Measurements from ENCODE around the gene WIZ.
"Not testable (repeated sequence)": the region's sequence is repeated elsewhere in the genome, so short reads cannot be mapped to it uniquely, and the experiment has no call there.

The WIZ gene

DNA sequence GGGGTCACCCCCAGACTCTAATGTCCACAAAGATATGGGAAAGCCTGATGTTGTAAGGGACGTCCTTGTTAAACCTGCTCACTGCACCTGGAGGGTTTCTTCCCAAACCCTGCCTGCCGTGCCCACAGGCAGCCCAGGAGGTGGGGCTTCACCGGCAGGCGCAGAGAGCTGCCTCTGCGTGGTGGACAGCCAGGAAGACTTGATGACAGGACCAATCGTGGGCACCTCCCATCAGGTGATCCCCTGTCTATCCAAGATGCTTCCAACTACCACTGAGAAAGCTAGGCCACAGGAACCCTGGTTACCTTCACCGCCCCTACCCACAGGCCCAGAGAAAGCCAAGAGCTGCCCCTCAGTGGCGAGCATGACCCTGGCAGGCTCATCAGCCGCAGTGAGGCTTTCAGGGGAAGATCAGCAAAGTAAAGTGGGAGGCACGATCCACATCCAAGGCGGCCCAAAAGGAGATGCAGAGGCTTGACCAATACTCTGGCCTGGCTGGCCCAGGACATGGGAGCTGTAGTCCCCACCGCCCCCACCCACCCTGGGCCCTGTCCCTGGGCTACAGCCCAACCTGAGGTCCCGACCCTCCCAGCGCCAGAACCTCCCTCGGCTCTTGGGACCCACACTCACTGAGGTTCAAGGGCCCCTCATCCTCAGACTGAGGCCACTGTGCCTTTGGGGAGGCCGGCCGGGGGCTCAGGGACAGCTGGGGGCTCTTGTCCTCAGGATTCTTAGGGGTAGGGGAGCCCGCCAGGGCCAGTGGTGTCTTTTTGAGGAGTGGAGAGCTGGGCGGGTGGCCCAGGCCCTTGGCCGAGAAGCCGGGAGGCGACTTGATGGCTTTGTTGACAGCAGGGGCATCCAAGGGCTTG is 20.6 kb downstream of the WIZ start:
- no peak for DNase-seq

DNA sequence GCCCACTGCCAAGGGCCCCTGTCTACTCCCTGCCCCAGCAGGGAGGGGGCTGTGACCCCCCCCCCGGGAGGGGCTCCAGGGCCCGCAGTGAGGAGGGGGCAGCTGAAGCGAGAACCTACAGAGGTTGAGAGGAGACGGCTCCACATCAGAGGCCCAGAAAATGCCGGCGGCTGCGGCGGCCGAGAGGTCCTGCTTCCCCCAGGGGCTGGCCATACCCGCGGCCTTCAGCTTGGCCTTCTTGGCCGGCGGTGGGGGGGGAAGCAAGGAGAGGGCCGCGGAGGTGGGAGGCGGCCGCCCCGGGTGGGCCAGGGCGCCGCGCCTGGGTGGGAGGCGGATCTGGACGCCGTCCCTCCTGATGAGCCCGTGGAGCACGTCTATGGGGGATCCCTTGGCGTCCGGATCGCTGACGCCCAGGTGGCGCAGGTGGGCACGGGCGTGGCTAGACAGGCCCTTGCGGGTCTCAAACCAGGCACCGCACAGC is 21.7 kb downstream of the WIZ start:
- no peak for DNase-seq

- DNase-seq, result no peak
These were observed 22.4 kb downstream of the WIZ start for GRCh38 chr19:15427350-15427700.

DNA sequence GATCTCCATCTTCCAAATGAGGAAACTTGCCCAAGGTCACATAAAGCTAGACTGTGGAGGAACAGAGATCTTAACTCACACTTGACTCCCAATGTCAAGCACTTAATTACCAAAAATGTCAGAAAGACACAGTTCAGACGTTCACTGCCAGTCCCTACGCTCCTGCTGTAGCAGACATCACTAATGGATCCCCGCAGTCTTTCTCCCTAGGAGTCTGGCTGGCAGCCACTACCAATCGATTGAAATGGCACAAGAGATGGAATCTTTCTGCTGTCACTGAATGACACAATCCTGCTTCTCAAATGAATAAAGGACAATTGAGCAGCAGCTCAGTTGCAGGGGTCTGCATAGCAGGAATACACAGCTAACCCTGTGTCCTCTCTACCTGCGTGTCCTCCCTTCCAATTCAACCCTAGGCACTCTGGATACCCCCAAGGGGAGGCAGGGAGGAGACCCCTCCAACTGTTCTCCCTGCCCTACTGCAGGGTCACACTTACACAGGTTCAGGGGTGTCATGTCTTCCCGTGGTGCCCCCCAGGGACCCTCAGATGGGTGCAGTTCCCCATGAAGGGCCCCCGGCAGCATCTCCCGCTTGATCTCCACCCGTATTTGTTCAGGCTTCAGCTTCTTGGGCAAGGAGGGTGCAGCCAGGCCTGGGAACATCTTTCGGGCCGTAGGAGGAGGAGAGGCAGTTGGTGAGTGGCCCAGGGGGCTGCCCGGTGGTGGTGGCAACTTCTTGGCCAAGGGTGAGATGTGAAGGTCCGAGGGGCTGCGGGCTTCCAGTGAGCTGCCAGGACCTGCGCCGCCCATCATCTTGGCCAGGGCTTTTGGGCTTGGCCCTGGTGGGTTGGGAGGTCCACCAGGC is 23.0 kb downstream of the WIZ start:
- no peak for DNase-seq

DNA sequence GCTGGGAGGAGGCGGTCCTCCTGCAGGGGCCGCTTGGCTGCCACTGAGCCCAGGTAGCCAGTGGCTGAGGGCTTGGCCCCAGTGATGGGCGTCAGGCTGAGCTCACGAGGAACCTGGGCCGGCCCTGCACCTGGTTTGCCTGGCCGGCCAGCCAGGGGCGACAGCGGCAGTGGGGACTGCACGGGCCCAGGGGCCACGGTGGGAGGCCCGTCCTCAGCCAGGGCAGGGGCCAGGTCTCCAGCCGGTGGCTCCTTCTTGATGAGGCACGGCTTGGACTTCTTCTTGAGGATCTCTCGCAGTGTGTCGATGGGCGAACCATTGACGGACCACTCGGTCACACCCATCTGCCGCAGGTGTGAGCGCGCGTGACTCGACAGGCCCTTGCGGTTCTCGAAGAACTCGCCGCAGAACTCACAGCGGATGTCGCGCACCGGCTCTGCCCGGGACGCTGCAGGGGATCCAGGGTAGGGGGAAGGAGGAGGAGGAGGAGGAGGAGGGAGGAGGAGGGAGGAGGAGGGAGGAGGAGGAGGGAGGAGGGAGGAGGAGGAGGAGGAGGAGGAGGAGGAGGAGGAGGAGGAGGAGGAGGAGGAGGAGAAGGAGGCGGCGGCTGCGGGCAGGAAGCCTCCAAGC is 24.3 kb downstream of the WIZ start:
- DNase-seq, result no peak

DNA sequence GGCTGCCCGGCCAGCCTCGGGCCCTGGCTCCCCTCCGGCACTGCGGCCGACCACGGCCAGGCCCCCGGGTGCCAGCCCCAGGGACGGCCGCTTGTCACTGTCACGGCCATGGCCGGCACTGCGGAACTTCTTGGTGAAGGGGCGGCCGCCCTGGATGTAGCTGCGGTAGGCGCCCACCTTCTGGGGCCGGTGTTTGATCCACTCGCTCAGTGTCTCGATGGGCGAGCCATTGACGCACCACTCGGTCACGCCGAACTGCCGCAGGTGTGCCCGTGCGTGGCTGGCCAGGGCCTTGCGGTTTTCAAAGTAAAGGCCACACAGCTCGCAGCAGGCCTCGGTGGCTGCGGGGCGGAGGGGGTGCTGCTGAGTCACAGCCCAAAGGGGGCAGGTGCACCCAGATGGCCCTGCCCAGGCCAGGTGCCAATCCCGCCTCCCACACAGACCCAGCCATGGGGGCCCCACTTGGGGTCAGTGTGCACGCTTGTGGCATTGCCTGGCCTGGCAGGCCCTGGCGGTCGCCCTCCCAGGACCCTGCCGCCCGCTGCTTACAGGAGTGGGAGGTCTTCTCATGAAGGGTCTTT is 25.0 kb downstream of the WIZ start:
- DNase-seq, result no peak

GRCh38 chr19:15424121-15424520 is 25.6 kb downstream of the WIZ start:
- no peak for DNase-seq

DNA sequence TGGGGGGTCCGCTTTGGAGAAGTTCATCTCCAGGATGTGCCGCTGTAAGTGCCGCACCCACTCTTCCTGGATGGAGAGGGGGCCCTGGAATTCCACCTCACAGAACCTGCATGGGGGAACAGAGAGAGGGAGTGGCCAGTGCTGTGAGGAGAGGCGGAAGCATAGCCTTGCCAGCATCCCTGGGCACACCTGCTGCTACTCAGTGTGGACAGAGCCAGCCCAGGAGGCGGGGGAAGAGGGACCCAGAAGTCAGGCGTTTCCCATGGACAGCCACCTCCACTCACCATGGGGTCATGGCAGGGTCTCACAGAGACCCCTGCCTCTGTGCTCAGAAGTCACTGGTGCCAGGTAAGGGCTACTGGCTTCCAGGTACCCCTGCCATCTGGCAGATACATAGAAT is 26.6 kb downstream of the WIZ start:
- no peak for DNase-seq

GRCh38 chr19:15422296-15423075 is 27.3 kb downstream of the WIZ start:
- DNase-seq, result no peak

- DNase-seq, result no peak
These were observed 28.0 kb downstream of the WIZ start for GRCh38 chr19:15421721-15422260.

DNA sequence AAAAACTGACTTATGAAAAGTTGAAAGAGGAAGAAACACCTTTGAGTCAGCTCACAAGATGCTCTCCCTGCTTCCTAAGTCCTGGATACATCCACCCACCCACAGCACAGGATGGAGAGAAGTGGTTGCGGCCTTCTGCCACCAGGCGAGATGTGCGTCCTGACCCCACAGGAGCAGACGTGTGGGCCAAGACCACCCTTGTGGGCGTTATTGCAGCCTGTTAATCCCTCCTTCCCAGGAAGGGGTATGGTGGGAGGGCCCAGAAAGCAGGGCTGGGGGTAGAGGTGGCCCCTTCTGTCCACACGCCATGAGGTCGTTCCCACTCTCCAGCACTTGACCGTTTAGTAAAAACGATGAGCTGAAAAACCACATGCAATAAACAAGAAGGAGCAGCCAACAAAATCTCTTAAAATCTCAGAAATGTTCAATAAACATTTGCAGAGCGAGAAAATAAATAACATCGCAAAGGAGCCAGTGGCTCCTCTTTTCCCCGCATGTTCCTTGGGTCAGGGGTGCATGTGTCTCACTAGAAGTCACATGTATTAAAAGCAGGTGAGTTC is 28.5 kb downstream of the WIZ start:
- DNase-seq, result no peak

DNA sequence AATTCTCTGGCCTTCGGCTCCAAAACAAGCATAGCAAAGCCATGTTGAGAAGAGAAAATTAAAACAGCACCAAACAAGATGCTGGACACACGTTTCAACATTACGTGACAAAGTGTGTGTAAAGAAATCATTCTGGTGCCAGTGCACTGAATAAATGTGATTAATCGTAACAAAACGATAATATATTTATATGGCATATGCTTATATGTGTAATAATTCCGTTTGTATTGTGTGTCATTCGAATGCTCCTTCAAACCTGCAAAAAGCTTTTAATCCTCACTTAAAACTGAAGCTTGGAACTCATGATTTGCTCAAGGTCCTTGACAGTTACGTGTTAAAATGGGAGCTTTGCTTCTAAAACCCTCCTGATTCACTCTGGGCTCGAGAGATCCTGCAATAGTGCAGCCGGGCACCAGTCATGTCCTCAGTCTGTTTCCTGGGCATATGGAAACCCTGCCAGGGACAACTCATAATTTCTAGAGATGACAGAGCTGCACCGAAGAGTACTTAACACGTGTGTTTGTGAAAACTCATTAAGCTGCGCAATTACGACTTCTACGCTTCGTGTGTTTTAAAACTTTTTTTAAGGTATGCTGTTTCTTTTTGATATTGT is 30.2 kb downstream of the WIZ start:
- no peak for DNase-seq

GRCh38 chr19:15418579-15419412 is 31.0 kb downstream of the WIZ start, which contains the start of gene AKAP8L:
TSS of gene AKAP8L (minus strand) at chr19:15418988. CDS start at chr19:15418923, 65 bp downstream.
- peak; percentile 99 for DNase-seq

GRCh38 chr19:15418231-15418578 is 31.6 kb downstream of the WIZ start:
- peak; percentile 84 to 88 for DNase-seq

GRCh38 chr19:15417699-15418098 is 32.1 kb downstream of the WIZ start:
- peak in 1 of 2 experiments; percentile 60 for DNase-seq

- no peak for DNase-seq
These were observed 36.9 kb downstream of the WIZ start for GRCh38 chr19:15412832-15413231.

DNA sequence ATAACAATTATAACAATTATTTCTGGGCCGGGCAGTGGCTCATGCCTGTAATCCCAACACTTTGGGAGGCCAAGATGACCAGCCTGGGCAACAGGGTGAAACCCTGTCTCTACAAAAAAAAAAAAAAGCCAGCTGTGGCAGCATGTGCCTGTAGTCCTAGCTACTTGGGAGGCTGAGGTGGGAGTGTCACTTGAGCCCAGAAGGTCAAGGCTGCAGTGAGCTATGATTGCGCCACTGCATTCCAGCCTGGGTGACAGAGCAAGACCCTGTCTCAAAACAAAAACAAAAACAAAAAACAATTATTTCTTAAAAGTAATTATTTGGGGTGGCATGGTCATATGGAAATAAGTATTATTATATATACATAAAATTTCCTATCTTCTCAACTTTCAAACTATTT is 38.4 kb downstream of the WIZ start:
- not testable (repeated sequence) for DNase-seq

- DNase-seq, result no peak
These were observed 45.0 kb downstream of the WIZ start for GRCh38 chr19:15404780-15405211.

DNA sequence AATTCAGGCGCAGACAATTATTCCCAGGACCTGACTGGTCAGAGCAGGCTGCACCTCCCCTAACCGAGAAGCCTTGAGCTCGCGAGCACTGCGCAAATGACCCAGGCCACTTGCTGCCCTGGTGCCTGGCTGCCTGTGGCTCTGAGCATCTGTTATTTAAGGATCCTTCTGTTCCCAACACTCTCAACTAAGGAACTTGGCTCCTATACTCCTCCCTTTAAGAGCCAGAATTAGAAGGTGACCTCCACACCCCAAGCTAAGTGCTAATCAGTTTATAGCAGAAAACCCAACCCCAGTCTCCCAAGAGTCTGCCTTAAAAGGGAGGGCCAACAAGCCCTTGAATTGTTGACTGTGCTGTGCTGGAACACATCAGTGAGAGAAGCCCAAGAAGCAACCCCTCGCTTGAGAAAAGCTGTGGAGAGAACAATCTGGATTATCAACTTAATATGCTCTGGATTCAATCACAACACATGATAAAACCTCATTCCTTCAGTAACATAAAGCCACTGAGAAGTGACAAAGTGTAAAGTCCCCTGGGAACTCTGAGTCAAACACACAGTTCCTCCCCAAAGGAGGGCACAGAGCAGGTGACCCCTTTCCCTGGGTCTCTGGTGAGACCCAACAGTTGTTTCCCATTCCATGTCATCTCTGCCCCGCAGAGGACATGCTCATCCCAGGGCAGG is 45.5 kb downstream of the WIZ start:
- no peak for DNase-seq

DNA sequence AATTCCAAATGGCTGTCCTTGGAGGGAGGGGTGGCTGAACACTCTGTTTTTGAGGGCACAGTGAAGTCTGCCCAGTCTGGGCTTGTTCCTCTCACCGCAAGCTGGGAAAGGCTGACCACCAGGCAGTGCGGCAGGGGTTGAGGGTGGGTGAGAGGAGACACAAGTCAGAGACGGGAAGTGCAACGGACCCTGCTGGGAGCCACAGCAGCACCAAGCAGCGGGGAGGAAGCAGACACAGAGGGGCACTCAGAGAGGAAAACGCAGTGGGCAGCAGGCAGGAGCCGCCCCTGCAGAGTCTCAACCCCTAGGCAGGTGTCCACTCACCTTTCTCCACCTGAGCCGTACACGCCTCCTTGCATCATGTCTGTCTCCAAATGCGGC is 46.6 kb downstream of the WIZ start:
- DNase-seq, result no peak
